ENCODE measurements around the gene FCGR3B.
"Not testable (repeated sequence)": the region's sequence is repeated elsewhere in the genome, so short reads cannot be mapped to it uniquely, and the experiment has no call there.

DNA sequence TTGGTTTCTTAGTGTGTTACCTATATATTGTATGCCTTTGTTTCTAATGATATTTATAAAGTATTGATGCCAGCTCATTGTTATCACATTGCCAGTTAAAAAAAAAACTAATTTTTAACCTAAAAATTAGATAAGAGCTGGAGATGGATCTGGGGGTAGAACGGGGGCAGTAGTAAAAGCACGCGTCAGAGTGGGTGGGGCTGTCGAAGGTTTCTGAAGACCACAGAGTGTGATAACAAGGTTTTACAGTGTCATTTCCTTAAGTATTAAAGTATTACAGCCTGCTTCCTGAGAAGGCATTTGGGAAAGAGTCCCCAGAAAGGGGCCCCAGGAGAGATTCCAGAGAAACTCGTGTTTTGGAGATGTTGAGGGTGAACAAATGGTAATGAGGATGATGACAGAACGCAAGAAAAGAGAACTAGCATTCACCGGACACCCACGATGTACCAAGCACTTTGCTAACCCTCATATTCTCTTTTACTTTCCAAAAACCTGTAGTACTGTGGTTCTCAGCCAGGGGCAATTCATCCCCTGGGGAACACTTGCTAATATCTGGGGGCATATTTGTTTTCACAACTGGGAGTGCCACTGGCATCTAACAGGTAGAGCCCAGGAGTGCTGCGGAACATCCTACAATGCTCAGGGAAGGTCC, 30.8 kb upstream of the FCGR3B start:
- not testable (repeated sequence) for TF ChIP-seq POLR2A (IDR thresholded peaks at IDR 0.05; ENCODE audit: low read length); GATA1 (IDR thresholded peaks at IDR 0.05; ENCODE audit: low read depth, low read length)
